HG03196 (cell line): ENCODE data around the gene MET.

Experiments
- ATAC-seq: cut with Tn5 transposase; IDR thresholded peaks from one replicate; pipeline ENCODE4 v1.9.1; 2021; ENCODE audit not compliant: unreplicated experiment

Gene MET

DNA sequence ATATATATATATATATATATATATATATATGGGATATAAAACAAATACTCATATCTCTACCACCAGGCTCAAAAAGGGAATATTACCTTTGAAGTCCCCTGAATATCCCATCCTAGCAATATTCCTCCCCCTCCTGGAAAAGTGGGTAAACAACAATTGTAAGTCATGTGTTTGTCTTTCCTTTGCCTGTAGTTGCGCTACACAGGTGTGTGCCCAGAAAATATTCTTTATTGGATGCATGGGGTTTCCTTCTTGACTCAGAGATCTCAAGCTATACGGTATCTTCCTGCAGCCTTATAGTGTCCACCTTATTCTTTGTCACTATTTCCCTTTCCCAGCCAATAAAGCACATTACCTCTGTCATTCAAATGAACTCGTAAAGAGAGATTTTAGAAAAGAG, 54.2 kb downstream of the MET start:
- ATAC-seq = no peak

DNA sequence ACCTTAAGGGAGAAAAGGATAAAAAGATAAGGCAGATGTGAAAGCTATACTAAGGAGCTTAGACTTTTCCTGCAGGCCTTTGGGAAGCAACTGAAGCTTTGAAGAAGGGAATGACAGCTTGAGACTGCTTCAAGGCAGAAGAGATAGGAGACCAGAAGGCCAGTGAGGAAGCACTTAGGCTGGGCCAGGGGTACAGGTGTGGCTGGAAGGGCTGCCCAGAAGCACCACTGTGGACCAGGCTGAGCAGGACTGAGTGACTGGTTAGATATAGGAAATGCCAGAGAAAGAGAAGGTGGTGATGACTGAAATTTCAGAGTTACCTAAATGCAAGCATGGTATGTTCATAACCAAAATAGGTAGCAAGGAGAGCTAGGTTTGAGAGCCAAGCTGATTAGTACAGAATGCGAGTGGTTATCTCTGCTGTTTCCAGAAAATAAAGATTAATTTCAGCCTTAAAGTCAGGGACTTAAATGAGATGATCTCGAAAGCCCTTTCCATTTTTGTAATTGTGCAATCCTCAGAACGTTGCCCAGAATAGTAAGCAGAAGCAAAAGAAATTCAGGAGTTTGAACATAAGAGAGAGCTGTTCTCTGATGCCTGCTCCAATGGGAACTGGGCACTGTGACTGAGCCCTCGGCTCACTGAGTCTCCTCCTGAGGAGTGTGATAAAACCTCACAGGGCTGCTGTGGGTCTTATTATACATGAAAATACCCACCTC, 54.9 kb downstream of the MET start:
- ATAC-seq = no peak

GRCh38 chr7:116727432-116728009, 55.5 kb downstream of the MET start:
- ATAC-seq = no peak

DNA sequence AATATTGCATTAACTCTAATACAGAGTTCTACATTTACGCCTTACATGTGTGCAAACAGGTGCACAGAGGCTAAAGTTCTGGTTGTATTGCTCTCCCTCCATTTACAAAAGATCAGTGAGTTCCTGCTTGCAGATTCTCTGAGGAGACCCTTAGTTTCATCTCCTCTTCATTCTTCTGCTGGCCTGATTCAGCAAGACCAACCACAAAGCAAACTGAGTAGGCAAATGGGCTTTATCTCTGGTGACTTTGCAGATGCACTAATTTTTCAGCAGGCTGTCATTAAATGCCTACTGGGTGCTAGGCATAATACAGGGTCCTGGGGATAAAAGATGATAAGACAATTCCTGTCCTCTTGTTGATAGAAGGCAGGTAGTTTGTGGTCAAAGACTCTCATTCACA, 56.4 kb downstream of the MET start:
- ATAC-seq = no peak

DNA sequence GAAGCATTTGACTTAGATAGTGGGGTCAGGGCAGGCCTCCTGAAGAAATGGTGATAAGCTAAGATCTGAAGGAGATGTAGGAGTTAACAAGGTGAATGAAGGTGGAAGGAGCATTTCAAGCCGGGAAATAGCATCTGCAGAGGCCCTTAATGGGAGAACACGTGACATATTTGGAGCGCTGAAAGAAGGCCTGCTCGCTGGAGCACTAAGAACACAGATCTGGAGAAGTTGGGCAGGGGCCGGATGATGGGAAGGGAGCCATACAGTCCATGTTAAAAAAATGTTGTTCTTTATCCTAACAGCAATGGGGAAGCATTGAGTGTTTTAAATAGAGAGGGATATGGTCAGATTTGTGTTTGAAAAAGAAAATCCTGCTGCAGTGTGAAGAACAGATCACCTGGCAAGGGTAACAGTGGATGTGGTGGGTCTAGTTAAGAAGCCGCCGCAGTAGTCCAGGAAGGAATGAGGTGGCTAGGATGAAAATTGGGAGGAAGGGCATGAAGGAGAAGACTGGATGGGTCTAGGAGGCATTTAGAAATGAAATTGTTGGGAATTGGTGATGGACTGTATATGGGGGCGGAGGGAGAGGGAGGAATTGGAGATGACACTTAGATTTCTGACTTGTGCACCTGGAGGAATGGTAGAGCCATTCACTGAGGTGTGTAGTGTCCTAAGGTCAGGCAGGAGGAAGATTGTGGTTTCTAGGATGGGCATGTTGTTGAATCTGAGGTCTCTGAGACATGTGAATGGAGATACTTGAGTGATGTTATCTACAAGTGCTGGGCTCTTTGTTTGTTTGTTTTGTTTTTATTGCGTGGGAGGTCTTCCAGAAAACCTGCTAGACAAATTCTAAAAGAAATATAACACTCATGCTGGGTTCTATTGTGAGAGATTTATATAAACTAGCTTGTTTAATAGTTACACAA, 58.4 kb downstream of the MET start:
- ATAC-seq = no peak

GRCh38 chr7:116731023-116731395, 59.0 kb downstream of the MET start:
- ATAC-seq = no peak

GRCh38 chr7:116731445-116732335, 59.7 kb downstream of the MET start:
- no peak for ATAC-seq

- ATAC-seq = no peak
Measured at GRCh38 chr7:116732788-116733694, 61.0 kb downstream of the MET start.

DNA sequence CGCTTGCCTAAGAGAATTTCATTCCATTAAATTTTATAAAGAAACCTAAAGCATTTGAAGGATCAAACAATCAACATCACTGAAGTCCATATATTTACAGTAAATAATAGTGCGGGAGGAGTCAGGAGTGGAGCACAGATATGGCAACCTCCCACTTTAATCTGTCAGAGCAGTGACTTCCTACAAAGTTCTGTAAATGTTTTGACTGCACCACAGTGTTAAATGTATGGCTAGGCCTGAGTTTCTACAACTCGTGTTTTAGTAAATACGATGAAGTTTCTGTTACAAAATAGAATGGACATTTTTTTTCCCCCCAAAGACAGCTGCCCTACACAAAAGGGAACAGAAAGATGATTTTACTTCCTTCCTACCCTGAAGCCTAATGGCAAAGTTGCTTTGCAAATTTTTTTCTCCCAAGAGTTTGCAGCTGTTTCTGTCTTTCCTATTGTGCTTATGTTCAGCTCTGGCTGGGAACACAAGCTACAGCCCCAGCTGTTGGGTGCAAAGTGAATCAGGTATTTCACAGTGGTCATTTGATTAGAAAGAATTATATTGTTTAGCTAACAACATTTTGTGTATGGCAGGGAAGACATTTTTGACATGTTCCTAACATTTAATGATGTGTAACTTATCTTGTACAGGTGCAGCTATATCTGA, 62.1 kb downstream of the MET start:
- ATAC-seq = no peak

GRCh38 chr7:116734710-116735109, 62.7 kb downstream of the MET start:
- no peak for ATAC-seq

DNA sequence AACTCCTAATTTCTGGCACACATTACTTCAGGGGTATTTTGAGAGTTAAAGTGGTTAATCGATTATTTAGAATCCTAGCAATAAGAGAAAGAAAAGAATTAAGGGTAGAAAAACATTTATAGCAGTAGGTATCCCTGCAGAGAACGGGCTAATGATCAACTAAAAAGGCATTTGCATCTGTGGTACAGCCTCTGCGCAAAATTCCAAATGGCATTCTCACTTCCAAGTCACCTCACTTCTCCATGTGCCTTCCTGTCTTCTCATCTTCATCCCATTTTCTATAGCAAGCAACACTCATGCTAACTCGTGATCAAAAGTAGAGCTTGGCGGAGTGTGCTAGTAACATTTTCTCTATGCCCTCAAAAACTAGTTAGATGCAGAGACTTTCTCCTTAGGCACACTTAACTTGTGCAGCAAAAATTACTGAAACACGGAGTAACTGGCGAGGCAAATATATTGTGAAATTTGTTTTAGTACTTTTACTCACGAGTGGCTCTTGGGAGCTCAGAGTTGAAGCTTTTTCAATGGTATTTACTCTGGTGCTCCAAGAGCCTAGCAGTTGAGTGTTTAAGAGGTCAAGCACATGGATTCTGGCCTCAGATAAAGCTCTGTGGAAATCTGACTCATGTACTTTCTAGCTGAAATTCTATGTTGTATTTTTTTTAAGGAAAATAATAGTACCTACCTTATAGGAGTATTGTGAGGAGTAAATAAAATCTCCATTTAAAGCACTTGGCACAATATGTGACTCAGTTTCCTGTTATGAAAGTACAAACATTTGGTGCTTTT, 65.1 kb downstream of the MET start:
- ATAC-seq = no peak

GRCh38 chr7:116738378-116738777, 66.4 kb downstream of the MET start:
- ATAC-seq = no peak

GRCh38 chr7:116739307-116739706, 67.3 kb downstream of the MET start:
- ATAC-seq = no peak

GRCh38 chr7:116740231-116740630, 68.2 kb downstream of the MET start:
- ATAC-seq = no peak

GRCh38 chr7:116740755-116741462, 68.9 kb downstream of the MET start:
- no peak for ATAC-seq

- no peak for ATAC-seq
Measured at GRCh38 chr7:116741625-116742316, 69.8 kb downstream of the MET start.

DNA sequence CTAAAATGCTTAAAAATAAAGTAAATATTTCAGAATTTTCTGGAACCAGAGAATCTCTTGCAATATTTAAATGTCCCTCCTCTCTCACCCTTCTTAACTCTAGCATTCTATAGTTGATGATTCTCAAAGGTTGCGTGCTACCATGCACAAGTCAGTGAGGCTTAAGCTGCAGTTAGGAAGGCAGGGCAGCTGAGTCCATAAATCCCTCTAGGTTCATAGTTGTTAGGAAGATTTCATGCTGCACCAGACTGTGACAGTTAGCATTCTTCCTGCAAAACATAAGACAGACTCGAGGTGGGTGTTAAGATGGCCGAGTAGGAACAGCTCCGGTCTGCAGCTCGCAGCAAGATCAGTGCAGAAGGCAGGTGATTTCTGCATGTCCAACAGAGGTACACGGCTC, 70.6 kb downstream of the MET start:
- no peak for ATAC-seq
